GM18861 (cell line): ENCODE measurements around the gene ECI1.

Experiments
- ATAC-seq: cut with Tn5 transposase; IDR thresholded peaks from one replicate; pipeline ENCODE4 v1.9.1; 2021; ENCODE audit not compliant: unreplicated experiment

ECI1 gene

GRCh38 chr16:2197765-2198164 is 53.6 kb downstream of the ECI1 start:
- no peak for ATAC-seq

- no peak for ATAC-seq
These were observed 54.3 kb downstream of the ECI1 start for GRCh38 chr16:2196981-2197511.

DNA sequence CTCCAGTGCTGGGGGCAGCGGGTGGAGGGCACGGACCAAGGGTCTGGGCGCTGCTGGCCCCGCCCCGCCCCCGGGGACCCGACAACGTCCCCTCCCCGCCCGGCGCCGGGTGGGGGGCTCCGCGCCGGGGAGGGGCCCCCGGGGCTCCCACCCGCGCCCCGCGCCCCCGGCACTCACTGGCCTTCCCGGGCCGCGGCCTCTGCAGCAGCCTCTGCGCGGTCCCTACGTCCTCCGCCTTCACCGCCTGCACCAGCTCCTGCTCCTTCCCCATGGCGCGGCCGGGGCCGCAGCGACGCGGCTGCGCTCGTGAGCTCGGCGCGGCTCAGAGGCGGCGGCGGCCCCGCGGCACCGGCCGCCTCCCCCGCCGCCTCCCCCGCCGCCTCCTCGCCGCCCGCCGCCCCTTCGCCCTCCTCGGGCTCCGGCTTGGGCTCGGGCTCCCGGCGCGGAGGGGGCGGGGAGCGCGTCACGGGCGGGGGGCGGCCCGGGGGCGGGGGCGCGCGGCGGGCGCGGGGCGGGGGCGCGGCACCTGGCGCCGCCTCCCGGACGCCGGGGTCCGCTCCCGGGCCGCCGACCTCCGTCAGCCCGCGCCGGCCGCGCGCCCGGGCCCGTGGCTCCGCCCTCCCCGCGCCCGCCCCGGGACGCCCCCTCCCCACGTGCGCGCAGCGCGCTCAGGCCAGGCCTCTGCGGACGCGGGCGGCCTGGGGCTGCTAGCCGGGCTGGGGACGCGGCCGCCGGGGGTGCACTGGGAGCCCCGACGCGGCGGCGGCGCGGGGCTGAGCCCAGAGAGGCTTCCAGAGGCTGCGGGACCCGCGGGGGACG is 55.0 kb downstream of the ECI1 start, which contains the start of gene CASKIN1:
Gene CASKIN1, minus strand, starts transcription at position 444 of the 819 bp plus-strand sequence. Its CDS starts 173 bp downstream, at position 271.
- ATAC-seq: no peak

DNA sequence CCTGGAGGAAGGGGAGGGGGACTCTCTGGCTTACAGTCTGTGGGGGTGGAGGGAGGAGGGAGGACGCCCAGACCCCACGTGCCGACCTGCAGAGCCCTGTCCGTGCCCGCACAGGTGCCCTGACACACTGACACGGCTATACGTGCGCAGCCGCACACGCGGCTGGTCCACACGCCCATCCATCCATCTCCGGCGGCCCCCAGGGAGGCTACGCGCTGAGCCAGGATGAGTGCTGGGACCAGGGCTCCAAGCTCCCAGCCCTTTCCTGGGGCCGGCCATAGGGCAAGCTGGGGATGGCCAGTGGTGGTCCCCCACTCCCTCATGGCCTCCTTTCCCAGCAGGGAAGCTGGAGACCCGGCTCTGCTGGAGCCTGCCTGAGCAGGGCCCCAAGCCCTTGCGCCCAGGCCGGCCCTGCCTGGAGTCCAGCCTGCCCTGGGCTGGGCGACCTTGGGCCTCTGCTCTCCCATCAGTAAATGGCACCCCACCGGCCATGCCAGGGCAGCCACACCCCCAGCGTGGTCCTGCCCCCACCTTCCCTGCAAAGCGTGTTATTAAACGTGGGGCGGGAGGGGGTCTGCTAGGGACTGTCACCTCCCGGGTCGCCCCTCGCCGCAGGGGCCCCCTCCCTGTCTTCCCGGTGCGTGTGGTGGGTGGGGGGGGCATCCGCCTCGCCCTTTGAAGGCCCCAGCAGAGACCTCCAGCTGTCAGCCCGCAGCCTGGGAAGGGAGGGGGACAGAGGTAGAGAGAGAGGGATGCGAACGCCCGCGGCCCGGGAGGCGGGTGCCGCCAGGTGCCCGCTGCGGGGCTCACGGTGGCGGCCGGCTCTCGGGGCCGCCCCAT is 55.8 kb downstream of the ECI1 start:
- ATAC-seq: no peak

DNA sequence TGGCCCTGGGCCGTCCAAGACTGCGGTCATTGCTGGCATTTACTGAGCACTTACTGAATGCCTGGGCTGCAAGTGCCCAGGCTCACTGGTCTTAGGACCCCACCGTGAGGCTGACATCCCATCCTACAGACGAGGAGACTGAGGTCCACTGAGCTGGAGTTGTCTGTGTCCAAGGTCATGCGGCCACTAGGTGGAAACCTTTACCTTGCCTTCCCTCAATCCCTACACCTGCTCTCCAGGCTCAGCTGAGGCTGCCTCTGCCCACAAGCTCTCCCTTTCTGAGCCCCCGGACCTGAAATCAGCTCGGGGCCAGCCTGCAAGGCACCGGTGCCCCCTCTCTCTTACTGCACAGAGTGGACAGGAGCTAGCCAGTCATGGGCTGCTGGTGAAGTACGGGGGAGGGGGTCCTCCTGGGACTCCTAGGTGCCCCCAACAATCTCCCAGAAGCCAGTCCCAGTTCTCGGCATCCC is 56.5 kb downstream of the ECI1 start:
- ATAC-seq: no peak

DNA sequence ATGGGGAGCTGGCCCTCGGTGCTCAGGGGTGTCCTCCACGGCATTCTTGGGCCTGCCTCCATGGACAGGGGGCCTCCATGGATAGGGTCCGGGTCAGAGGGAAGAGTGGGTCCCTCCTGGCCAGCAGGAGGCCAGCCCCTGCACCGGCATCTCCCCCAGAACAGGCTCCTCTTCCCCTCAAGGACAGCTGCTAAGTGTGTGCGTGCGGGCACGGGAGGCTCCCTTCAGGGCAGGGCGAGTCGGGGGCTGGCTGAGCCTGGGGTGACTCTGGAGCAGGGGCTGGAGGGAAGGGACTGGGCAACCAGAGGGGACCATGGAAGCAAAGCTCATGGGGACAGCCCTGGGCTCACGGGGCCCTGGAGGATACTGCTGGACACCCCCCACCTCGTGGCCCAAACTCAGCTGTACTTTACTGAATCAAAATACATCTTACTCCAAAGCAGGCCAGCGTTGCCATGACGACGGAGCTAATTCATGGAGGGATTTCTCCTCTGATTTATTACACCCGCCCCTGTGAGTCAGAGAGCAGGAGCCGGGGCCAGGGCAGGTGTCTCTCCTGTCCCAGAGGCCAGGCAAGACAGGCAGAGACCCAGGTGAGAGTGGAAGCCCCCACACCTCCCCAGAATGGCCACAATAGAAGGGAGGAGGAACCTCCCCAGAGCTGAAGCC is 57.1 kb downstream of the ECI1 start:
- ATAC-seq: no peak

DNA sequence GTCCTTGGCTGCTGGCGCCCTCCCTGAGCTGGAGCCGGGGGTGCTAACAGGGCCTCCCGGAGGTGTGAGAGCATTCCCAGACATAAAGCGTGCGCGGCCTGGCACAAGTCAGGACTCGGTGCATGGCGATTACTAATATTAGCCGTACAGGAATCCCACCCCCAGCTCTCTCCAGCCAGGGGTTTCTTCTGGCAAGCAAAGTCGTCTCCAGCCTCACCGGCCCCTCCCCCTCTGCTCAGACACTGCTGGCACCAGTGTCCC is 60.0 kb downstream of the ECI1 start:
- no peak for ATAC-seq

DNA sequence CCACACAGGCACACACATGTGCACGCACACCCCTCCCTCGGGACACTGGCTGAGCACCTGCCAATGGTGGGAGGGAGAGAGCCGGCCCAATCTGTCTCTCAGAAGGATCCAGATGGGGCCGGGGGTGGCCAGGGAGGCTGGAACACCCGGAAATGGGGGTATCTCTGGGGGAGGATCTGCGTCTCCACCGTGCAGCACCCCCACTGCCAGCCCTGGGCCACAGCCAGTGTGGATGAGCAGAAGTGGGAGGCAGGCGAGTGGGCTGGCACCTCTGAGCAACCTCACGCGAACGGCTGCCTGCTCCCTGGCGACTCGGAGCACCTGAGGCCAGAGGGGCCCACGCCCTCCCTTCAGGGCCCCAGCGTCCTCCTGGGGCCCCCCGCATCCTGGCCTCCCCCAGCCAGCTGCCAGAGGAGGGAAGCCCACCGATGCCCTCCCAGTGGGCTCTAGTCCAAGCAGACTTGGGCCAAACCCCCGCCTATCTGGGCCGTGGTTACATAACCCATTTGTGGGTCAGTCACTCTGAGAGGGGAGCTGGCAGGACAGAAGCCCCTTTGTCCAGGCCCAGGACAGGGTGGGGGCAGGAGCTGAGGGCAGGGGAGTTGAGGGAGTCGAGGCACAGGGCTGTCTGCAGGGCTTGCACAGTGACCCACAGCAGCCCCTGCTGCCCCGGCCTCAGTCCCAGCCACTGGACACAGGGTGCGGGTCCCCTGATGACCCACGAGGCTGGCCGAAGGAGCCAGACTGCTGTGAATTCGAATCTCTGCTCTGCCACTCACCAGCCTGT is 60.5 kb downstream of the ECI1 start:
- ATAC-seq: no peak

- ATAC-seq: no peak
These were observed 61.3 kb downstream of the ECI1 start for GRCh38 chr16:2190002-2190658.
